Endothelial cell of umbilical vein (primary cell): ENCODE measurements around the gene ALAD. TPM values are rescaled to one million over a fixed set of nuclear protein-coding genes. Genes with fewer than 3 reads are reported as not detected.

Source experiments
- BruUV-seq: library from RNA; stranded (reverse); fragments of 400-500 nt; replicated peaks from 2 replicates; lab custom pipeline; 2021; lab: Mats Ljungman, UMichigan
- CTCF ChIA-PET: fragments of 300-600, 350-600 bp; sonication (Branson Sonifier 250); formaldehyde crosslinking; loops from one replicate; lab custom pipeline; 2021; ENCODE audit warnings: antibody characterized with exemption, inconsistent platforms; lab: Charles Lee
- POLR2A ChIA-PET: fragments of 300-600, 350-600 bp; sonication (Branson Sonifier 250); formaldehyde crosslinking; loops from one replicate; lab custom pipeline; 2021; ENCODE audit warnings: antibody characterized with exemption, inconsistent platforms; lab: Charles Lee
- DNase-seq: peaks from one replicate; pipeline ENCODE4 v3.0.0-alpha.2; 2011; ENCODE audit warnings: low read depth, low spot score
- FAIRE-seq: peaks from 2 replicates; lab custom pipeline; 2011; peaks lifted over from hg19 to GRCh38; lab: Jason Lieb, UNC
- H2AFZ ChIP-seq: 2 replicates; pipeline ENCODE4 v1.6.0; 2012; ENCODE audit warnings: low read depth, low read length, control low read depth, inconsistent platforms
- H3K27ac ChIP-seq: 2 replicates; pipeline ENCODE4 v1.5.1; 2011; ENCODE audit warnings: low read depth, mild to moderate bottlenecking, control low read depth, low read length, moderate library complexity; ENCODE audit not compliant: insufficient read depth
- H3K27me3 ChIP-seq, 2 experiments: 2 replicates each; pipeline versions ENCODE4 v1.6.0 to v1.6.1; 2011; ENCODE audit warnings: low read length in 2 of 2, mixed read lengths in 1 of 2; ENCODE audit not compliant: control insufficient read depth in 2 of 2, insufficient read depth in 2 of 2
- H3K36me3 ChIP-seq, 2 experiments: 2 replicates in 1 of 2; 3 replicates in 1 of 2; pipeline ENCODE4 v1.5.1; 2011; ENCODE audit warnings: low read length in 2 of 2, mild to moderate bottlenecking in 1 of 2, moderate library complexity in 1 of 2; ENCODE audit not compliant: control insufficient read depth in 2 of 2, insufficient read depth in 2 of 2; ENCODE audit errors: extremely low read depth in 1 of 2
- H3K4me1 ChIP-seq: 3 replicates; pipeline ENCODE4 v1.5.1; 2011; ENCODE audit warnings: mild to moderate bottlenecking, low read length; ENCODE audit not compliant: control insufficient read depth, insufficient read depth; ENCODE audit errors: extremely low read depth
- H3K4me2 ChIP-seq: 2 replicates; pipeline ENCODE4 v1.6.1; 2011; ENCODE audit warnings: low read length, control low read depth, mixed read lengths; ENCODE audit not compliant: insufficient read depth
- H3K4me3 ChIP-seq, 3 experiments: fragments of 200-600 bp in 1 of 3; sonication (generic), shearing (Covaris generic) in 1 of 3; replicated peaks in 1 of 3; 2 replicates each; pipeline ENCODE4 v1.5.1; 2011 to 2016; ENCODE audit warnings: control low read depth in 3 of 3, low read length in 3 of 3, mild to moderate bottlenecking in 2 of 3, inconsistent platforms in 1 of 3, low read depth in 1 of 3, moderate library complexity in 1 of 3; ENCODE audit not compliant: insufficient read depth in 1 of 3
- H3K79me2 ChIP-seq: 2 replicates; pipeline ENCODE4 v1.6.0; 2012; ENCODE audit warnings: low read length, inconsistent platforms; ENCODE audit not compliant: control insufficient read depth, insufficient read depth
- H3K9ac ChIP-seq: replicated peaks from 2 replicates; pipeline ENCODE3; 2011; ENCODE audit warnings: low read length, control low read depth; ENCODE audit not compliant: insufficient read depth; ENCODE audit errors: extremely low read depth
- H3K9me1 ChIP-seq: replicated peaks from 3 replicates; pipeline ENCODE4 v1.6.0; 2011; ENCODE audit warnings: mild to moderate bottlenecking, low read length; ENCODE audit not compliant: control insufficient read depth, insufficient read depth; ENCODE audit errors: extremely low read depth
- H3K9me3 ChIP-seq: replicated peaks from 2 replicates; pipeline ENCODE4 v1.5.1; 2012; ENCODE audit warnings: low read length, inconsistent platforms; ENCODE audit not compliant: control insufficient read depth, insufficient read depth
- H4K20me1 ChIP-seq: replicated peaks from 2 replicates; pipeline ENCODE3; 2011; ENCODE audit warnings: mild to moderate bottlenecking, low read length; ENCODE audit not compliant: control insufficient read depth, insufficient read depth; ENCODE audit errors: extremely low read depth
- CTCF ChIP-seq, 2 donors: IDR thresholded peaks; 1 replicate in 1 of 2; 2 replicates in 1 of 2; pipeline ENCODE4 v1.5.1; 2011; ENCODE audit warnings: low read length in 2 of 2, mild to moderate bottlenecking in 2 of 2, moderate library complexity in 2 of 2, control low read depth in 1 of 2, inconsistent platforms in 1 of 2, low read depth in 1 of 2; ENCODE audit not compliant: insufficient read depth in 1 of 2; ENCODE audit errors: extremely low read depth in 1 of 2
- EZH2 ChIP-seq: IDR thresholded peaks from 2 replicates; pipeline ENCODE4 v1.6.1; 2012; ENCODE audit warnings: borderline replicate concordance, low read depth, mild to moderate bottlenecking, moderate library complexity, low read length, inconsistent platforms; ENCODE audit not compliant: severe bottlenecking
- FOS ChIP-seq: IDR thresholded peaks from 2 replicates; pipeline ENCODE4 v1.6.1; 2011; ENCODE audit warnings: mild to moderate bottlenecking, low read length, moderate library complexity, borderline replicate concordance; ENCODE audit not compliant: insufficient read depth
- GATA2 ChIP-seq: IDR thresholded peaks from 2 replicates; pipeline ENCODE4 v1.7.0; 2011; ENCODE audit warnings: low read depth, mild to moderate bottlenecking, moderate library complexity, mixed read lengths, low read length; ENCODE audit not compliant: insufficient read length, insufficient read depth
- JUN ChIP-seq: IDR thresholded peaks from 2 replicates; pipeline ENCODE4 v1.6.1; 2011; ENCODE audit warnings: borderline replicate concordance, low read depth; ENCODE audit not compliant: insufficient read length, insufficient read depth
- MAX ChIP-seq: IDR thresholded peaks from 2 replicates; pipeline ENCODE4 v1.6.1; 2011; ENCODE audit not compliant: insufficient read depth, insufficient read length
- MYC ChIP-seq: IDR thresholded peaks from one replicate; pipeline ENCODE4 v1.6.1; 2011; ENCODE audit warnings: mild to moderate bottlenecking, low read depth, low read length
- POLR2A ChIP-seq: IDR thresholded peaks from 2 replicates; pipeline ENCODE4 v1.6.1; 2012; ENCODE audit warnings: low read depth, mild to moderate bottlenecking, control low read depth, low read length
- POLR2AphosphoS5 ChIP-seq: IDR thresholded peaks from 2 replicates; pipeline ENCODE4 v1.6.1; 2012; ENCODE audit warnings: low read depth, mild to moderate bottlenecking, control low read depth, low read length, moderate library complexity; ENCODE audit not compliant: insufficient read depth
- dilution Hi-C: fragments of 300-500 bp; cut with MboI; formaldehyde crosslinking; loops from one replicate; pipeline ENCODE4 v1.15.0; 2019; ENCODE audit warnings: low sequenced_read_pairs; ENCODE audit not compliant: extremely low pct_ligation_motif_present
- intact Hi-C: fragments of 100-400 bp; cut with micrococcal nuclease; formaldehyde crosslinking; loops from one replicate; pipeline ENCODE4 v1.10.0; 2022
- polyA plus RNA-seq, 4 experiments: library from polyadenylated mRNA; depleted of rRNA in 3 of 4; stranded (reverse) in 3 of 4; unstranded in 1 of 4; fragments of >200 nt; gene quantifications; 2 replicates each; pipeline versions ENCODE4 v1.2.1 to v1.2.3, GENCODE V29; 2011 to 2012; ENCODE audit warnings: missing spikeins in 1 of 4
- total RNA-seq: library from RNA; stranded (reverse); gene quantifications from 2 replicates; pipeline ENCODE4 v1.2.3, GENCODE V29; 2021

Gene ALAD
- total and polyA plus RNA-seq, 2 donors (not counting 3 experiments of a cell fraction or from before 2014, with no cell fraction given) = 12.8 to 29.5 TPM

GRCh38 chr9:113393281-113393680, 7.8 kb downstream of the ALAD start:
- Histone ChIP-seq H3K9me3 (no peaks in the 10 kb centered on the region), H4K20me1 (no peaks in the 10 kb centered on the region), H3K4me3 (no peak overlapping the region), H3K79me2 (no peaks in the 10 kb centered on the region), H3K4me1 (peaks cover 14% of the 10 kb centered on the region), H3K27me3 (no peaks in the 10 kb centered on the region), H3K27ac (no peak overlapping the region), H3K4me2 (no peak overlapping the region), H3K36me3 (peaks cover 2 to 11% of the 10 kb centered on the region in 2 experiments), H2AFZ (no peak overlapping the region), H3K9me1 (no peaks in the 10 kb centered on the region), H3K9ac (no peak overlapping the region)
- ChIA-PET CTCF (interaction anchor here (1.5 kb wide), 1 partner anchor 8 kb away, joined by 7 read pairs; the partner anchor contains the start of gene ALAD), POLR2A (no interaction called here)
- BruUV-seq = no TSS peak
- no peak for DNase-seq
- FAIRE-seq = no peak
- dilution Hi-C loops = no loop called here
- intact Hi-C loops = no loop called here
- TF ChIP-seq CTCF (IDR thresholded peaks at IDR 0.05; ENCODE audit: extremely low read depth in 1 of 2, insufficient read depth in 1 of 2, low read depth in 1 of 2, low read length in 2 of 2) = no peak
- no peak for TF ChIP-seq POLR2AphosphoS5
- TF ChIP-seq EZH2 = no peak
- no peak for TF ChIP-seq POLR2A
- no peak for TF ChIP-seq JUN
- no peak for TF ChIP-seq MYC
- TF ChIP-seq MAX = no peak
- no peak for TF ChIP-seq GATA2
- no peak for TF ChIP-seq FOS
